HCT116 (cell line): ENCODE results near the gene PTPA. TPM values are rescaled to one million over a fixed set of nuclear protein-coding genes. Genes with fewer than 3 reads are reported as not detected.
"Not testable (repeated sequence)": the region's sequence is repeated elsewhere in the genome, so short reads cannot be mapped to it uniquely, and the experiment has no call there.

Source experiments
- ATAC-seq: fragments of 200-7000 bp; cut with Tn5 transposase; 2 replicates; pipeline ENCODE4 v1.9.1; 2020; ENCODE audit warnings: mild to moderate bottlenecking, moderate library complexity
- BruUV-seq: library from RNA; stranded (reverse); fragments of 400-500 nt; replicated peaks from 2 replicates; lab custom pipeline; 2021; lab: Mats Ljungman, UMichigan
- CTCF ChIA-PET: fragments of 300-600 bp; sonication (Branson Sonifier 250); formaldehyde crosslinking; loops from one replicate; lab custom pipeline; 2021; ENCODE audit warnings: antibody characterized with exemption; lab: Charles Lee
- POLR2A ChIA-PET: fragments of 300-600, 350-600 bp; sonication (Branson Sonifier 250); formaldehyde crosslinking; loops from one replicate; lab custom pipeline; 2021; ENCODE audit warnings: antibody characterized with exemption; lab: Charles Lee
- RAD21 ChIA-PET, 2 experiments: fragments of 300-600 bp; sonication (Branson Sonifier 250); formaldehyde crosslinking; loops; one replicate each; lab custom pipeline; 2023; ENCODE audit warnings: low total read pairs in 2 of 2; ENCODE audit not compliant: uncharacterized antibody in 2 of 2, unreplicated experiment in 2 of 2, low non-redundant PET in 1 of 2; lab: Charles Lee
- DNase-seq: peaks from one replicate; pipeline ENCODE4 v3.0.0-alpha.2; 2010; ENCODE audit warnings: low read depth, low spot score
- H2AFZ ChIP-seq: fragments of 200-600 bp; shearing (Covaris generic), sonication (generic); 2 replicates; pipeline ENCODE4 v1.6.1; 2017; ENCODE audit warnings: low read depth, mixed run types, mixed read lengths, antibody characterized with exemption, low read length; ENCODE audit not compliant: poor library complexity, severe bottlenecking
- H3K27ac ChIP-seq: 2 replicates; pipeline ENCODE4 v1.5.1; 2012; ENCODE audit warnings: low read depth, low read length
- H3K27me3 ChIP-seq: fragments of 200-600 bp; sonication (generic); 2 replicates; pipeline ENCODE4 v1.6.1; 2016; ENCODE audit warnings: mixed run types, low read length, mixed read lengths; ENCODE audit not compliant: insufficient read depth
- H3K36me3 ChIP-seq, 2 experiments: fragments of 200-500 bp in 1 of 2; fragments of 200-600 bp in 1 of 2; sonication (Bioruptor generic) in 1 of 2; sonication (generic) in 1 of 2; 2 replicates each; pipeline versions ENCODE4 v1.5.1 to v1.6.1; 2014 to 2016; ENCODE audit warnings: low read length in 2 of 2, inconsistent platforms in 1 of 2, mixed read lengths in 1 of 2, mixed run types in 1 of 2; ENCODE audit not compliant: insufficient read depth in 2 of 2, control insufficient read depth in 1 of 2
- H3K4me1 ChIP-seq, 2 experiments: fragments of 200-600 bp in 1 of 2; sonication (generic) in 1 of 2; 2 replicates each; pipeline versions ENCODE4 v1.5.1 to v1.6.1; 2012 to 2017; ENCODE audit warnings: low read length in 2 of 2, inconsistent platforms in 1 of 2, mild to moderate bottlenecking in 1 of 2, mixed read lengths in 1 of 2, mixed run types in 1 of 2, moderate library complexity in 1 of 2; ENCODE audit not compliant: insufficient read depth in 2 of 2, control insufficient read depth in 1 of 2
- H3K4me2 ChIP-seq: fragments of 200-600 bp; sonication (generic); 2 replicates; pipeline ENCODE4 v1.6.1; 2017; ENCODE audit warnings: mixed run types, low read length, mixed read lengths
- H3K4me3 ChIP-seq, 2 experiments: fragments of 200-600 bp in 1 of 2; sonication (generic) in 1 of 2; replicated peaks in 1 of 2; 2 replicates each; pipeline ENCODE4 v1.5.1; 2011 to 2016; ENCODE audit warnings: low read length in 2 of 2, control low read depth in 1 of 2, low read depth in 1 of 2, mild to moderate bottlenecking in 1 of 2, mixed read lengths in 1 of 2, mixed run types in 1 of 2
- H3K79me2 ChIP-seq: fragments of 200-600 bp; sonication (generic); 2 replicates; pipeline ENCODE4 v1.6.1; 2017; ENCODE audit warnings: mild to moderate bottlenecking, mixed run types, low read length, moderate library complexity, mixed read lengths; ENCODE audit not compliant: insufficient read depth
- H3K9ac ChIP-seq: fragments of 200-600 bp; sonication (generic); 2 replicates; pipeline ENCODE4 v1.6.1; 2016; ENCODE audit warnings: low read length, mixed read lengths
- H3K9me2 ChIP-seq: fragments of 200-600 bp; sonication (generic), shearing (Covaris generic); 2 replicates; pipeline ENCODE4 v1.6.1; 2017; ENCODE audit warnings: mixed run types, mild to moderate bottlenecking, moderate library complexity; ENCODE audit not compliant: insufficient read depth
- H3K9me3 ChIP-seq, 2 experiments: fragments of 200-500 bp in 1 of 2; fragments of 200-600 bp in 1 of 2; sonication (Bioruptor generic) in 1 of 2; sonication (generic) in 1 of 2; 2 replicates each; pipeline ENCODE4 v1.6.1; 2014 to 2017; ENCODE audit warnings: low read length in 2 of 2, mixed read lengths in 2 of 2, inconsistent platforms in 1 of 2, low read depth in 1 of 2, mild to moderate bottlenecking in 1 of 2, mixed run types in 1 of 2, moderate library complexity in 1 of 2; ENCODE audit not compliant: control insufficient read depth in 1 of 2, insufficient read depth in 1 of 2
- H4K20me1 ChIP-seq: fragments of 200-600 bp; sonication (generic), shearing (Covaris generic); 2 replicates; pipeline ENCODE4 v1.6.1; 2017; ENCODE audit warnings: mixed run types, mild to moderate bottlenecking, moderate library complexity; ENCODE audit not compliant: insufficient read depth
- ATF3 ChIP-seq: IDR thresholded peaks from 2 replicates; pipeline ENCODE4 v1.6.1; 2012
- CBX3 ChIP-seq: IDR thresholded peaks from 2 replicates; pipeline ENCODE4 v1.6.1; 2012; ENCODE audit warnings: low read depth
- CEBPB ChIP-seq: IDR thresholded peaks from 2 replicates; pipeline ENCODE4 v1.6.1; 2012; ENCODE audit warnings: low read depth
- CTCF ChIP-seq, 3 experiments: fragments of 200-600 bp in 1 of 3; sonication (generic) in 1 of 3; IDR thresholded peaks in 2 of 3; conservative IDR thresholded peaks in 1 of 3; 2 replicates each; pipeline ENCODE4 v1.5.1; 2012 to 2017; ENCODE audit warnings: low read depth in 2 of 3, low read length in 2 of 3, antibody characterized with exemption in 1 of 3, borderline replicate concordance in 1 of 3, control low read depth in 1 of 3, mild to moderate bottlenecking in 1 of 3, mixed read lengths in 1 of 3, mixed run types in 1 of 3, moderate library complexity in 1 of 3; ENCODE audit not compliant: insufficient read depth in 1 of 3
- ELF1 ChIP-seq: IDR thresholded peaks from 2 replicates; pipeline ENCODE4 v1.6.1; 2012; ENCODE audit warnings: low read depth, borderline replicate concordance
- EZH2phosphoT487 ChIP-seq: fragments of 200-600 bp; IDR thresholded peaks from 2 replicates; pipeline ENCODE4 v1.6.1; 2018; ENCODE audit warnings: antibody characterized with exemption, borderline replicate concordance
- MAX ChIP-seq: IDR thresholded peaks from 2 replicates; pipeline ENCODE4 v1.6.1; 2012
- POLR2AphosphoS5 ChIP-seq: IDR thresholded peaks from 2 replicates; pipeline ENCODE4 v1.6.1; 2011; ENCODE audit warnings: mild to moderate bottlenecking, low read depth, low read length, moderate library complexity
- RAD21 ChIP-seq: IDR thresholded peaks from 2 replicates; pipeline ENCODE4 v1.6.1; 2012; ENCODE audit warnings: low read depth, mild to moderate bottlenecking
- ZBTB33 ChIP-seq: IDR thresholded peaks from 2 replicates; pipeline ENCODE4 v1.6.1; 2011; ENCODE audit warnings: mild to moderate bottlenecking, low read length, moderate library complexity; ENCODE audit not compliant: insufficient replicate concordance; ENCODE audit errors: extremely low read depth
- ZNF274 ChIP-seq: fragments of 200-500 bp; sonication (Bioruptor generic); IDR thresholded peaks from 2 replicates; pipeline ENCODE4 v1.6.1; 2014; ENCODE audit warnings: mild to moderate bottlenecking, low read depth, low read length, inconsistent platforms
- intact Hi-C: fragments of 100-400 bp; cut with micrococcal nuclease; formaldehyde crosslinking; loops from 2 replicates; pipeline ENCODE4 v1.10.0; 2022
- total RNA-seq: library from RNA; stranded (reverse); gene quantifications from one replicate; pipeline ENCODE4 v1.2.1, GENCODE V29; 2021; ENCODE audit not compliant: unreplicated experiment

The PTPA gene
- total RNA-seq, 1 experiment from 2014 or later = 177 TPM

GRCh38 chr9:129126749-129127618 is 15.8 kb downstream of the PTPA start (continued):
- TF ChIP-seq CTCF (IDR thresholded peaks at IDR 0.05 in 2 of 3, conservative IDR thresholded peaks at IDR 0.05 in 1 of 3; ENCODE audit: borderline replicate concordance in 1 of 3, insufficient read depth in 1 of 3, low read depth in 2 of 3, low read length in 2 of 3) (no peak), CEBPB (no peak), ATF3 (no peak), MAX (no peak), POLR2AphosphoS5 (no peak), ELF1 (no peak), EZH2phosphoT487 (no peak)

- Histone ChIP-seq H3K4me3 (no peak overlapping the region), H3K4me2 (no peak overlapping the region), H3K4me1 (peaks cover 11 to 37% of the 10 kb centered on the region in 2 experiments), H3K36me3 (peaks cover 5 to 32% of the 10 kb centered on the region in 2 experiments; a peak in 3 of 4 replicates), H3K27me3 (no peaks in the 10 kb centered on the region), H3K9me3 (no peaks in the 10 kb centered on the region), H3K27ac (no peak overlapping the region), H2AFZ (no peak overlapping the region), H3K9ac (no peak overlapping the region), H3K9me2 (no peaks in the 10 kb centered on the region), H4K20me1 (no peaks in the 10 kb centered on the region), H3K79me2 (peaks cover 13% of the 10 kb centered on the region; the same call in 1 of the 2 replicates)
- CTCF ChIA-PET = interaction anchor here (4.8 kb wide), 1 partner anchor 496 kb away, joined by 91 read pairs; the partner anchor contains the start of gene NTMT1
- RAD21 ChIA-PET = no interaction called here
- intact Hi-C loops = no loop called here
- TF ChIP-seq ZBTB33 (no peak), ZNF274 (no peak), POLR2AphosphoS5 (no peak), RAD21 (no peak), ELF1 (no peak), CBX3 (no peak)
- POLR2A ChIA-PET = no interaction called here
- no peak for ATAC-seq
- no peak for DNase-seq
- BruUV-seq = no TSS peak
Measured at GRCh38 chr9:129128689-129129088, 17.5 kb downstream of the PTPA start.

GRCh38 chr9:129130271-129130670 is 19.1 kb downstream of the PTPA start:
- RAD21 ChIA-PET, ATAC-seq, H2AFZ ChIP-seq, H3K27ac ChIP-seq, H3K4me3 ChIP-seq, H3K27me3 ChIP-seq, H3K9me2 ChIP-seq, H3K4me2 ChIP-seq, BruUV-seq, H3K9me3 ChIP-seq, H3K9ac ChIP-seq, H4K20me1 ChIP-seq, H3K79me2 ChIP-seq, DNase-seq: not testable (repeated sequence)
- POLR2A ChIA-PET = interaction anchor here (0.8 kb wide), 1 partner anchor 509 kb away, joined by 3 read pairs; no protein-coding TSS in a partner anchor
- CTCF ChIA-PET = interaction anchor here (1.0 to 4.8 kb wide), 4 partner anchors 9 to 654 kb away, joined by 3 to 91 read pairs (median 22); partner anchors contain the start of gene NTMT1
- intact Hi-C loops = loop anchor here (2.0 kb wide), 1 partner anchor 655 kb away; no protein-coding TSS in a partner anchor
- Histone ChIP-seq H3K4me1 (peaks cover 11 to 26% of the 10 kb centered on the region in 2 experiments), H3K36me3 (peaks cover 8 to 36% of the 10 kb centered on the region in 2 experiments; a peak in 3 of 4 replicates)
